AG04450 (cell line): Measurements from ENCODE around the gene CD34. TPM values are rescaled to one million over a fixed set of nuclear protein-coding genes. Genes with fewer than 3 reads are reported as not detected.

Experiments used
- CTCF ChIA-PET: fragments of 300-600, 350-600 bp; formaldehyde crosslinking; extraction: SDS; loops from one replicate; lab custom pipeline; 2022; ENCODE audit warnings: antibody characterized with exemption, inconsistent platforms; lab: Charles Lee
- POLR2A ChIA-PET: fragments of 350-600 bp; formaldehyde crosslinking; extraction: SDS; loops from one replicate; lab custom pipeline; 2021; ENCODE audit warnings: antibody characterized with exemption, inconsistent platforms; lab: Yijun Ruan, JAX
- DNase-seq: peaks from one replicate; pipeline ENCODE4 v3.0.0-alpha.2; 2011; ENCODE audit warnings: low read depth, low spot score
- H3K27ac ChIP-seq: one replicate; pipeline ENCODE4 v1.5.1; 2012; ENCODE audit warnings: low read depth, low read length, control low read depth
- H3K27me3 ChIP-seq: one replicate; pipeline ENCODE4 v1.6.0; 2012; ENCODE audit warnings: low read length; ENCODE audit not compliant: control insufficient read depth, insufficient read depth
- H3K4me3 ChIP-seq: 2 replicates; pipeline ENCODE4 v1.5.1; 2011; ENCODE audit warnings: mild to moderate bottlenecking, low read depth, low read length, control low read depth
- H3K9me3 ChIP-seq: 2 replicates; pipeline ENCODE4 v1.5.1; 2012; ENCODE audit warnings: low read length; ENCODE audit not compliant: control insufficient read depth, insufficient read depth
- polyA plus RNA-seq: library from polyadenylated mRNA; depleted of rRNA; stranded (reverse); fragments of >200 nt; gene quantifications from 2 replicates; pipeline ENCODE4 v1.2.3, GENCODE V29; 2011
- TF ChIP-seq, protein P1 (sequence below): IDR thresholded peaks from 2 replicates; pipeline ENCODE4 v1.5.1; 2011; ENCODE audit warnings: low read depth, low read length, control low read depth, inconsistent platforms

The CD34 gene
- polyA plus RNA-seq, 1 experiment: 0.14 TPM

DNA sequence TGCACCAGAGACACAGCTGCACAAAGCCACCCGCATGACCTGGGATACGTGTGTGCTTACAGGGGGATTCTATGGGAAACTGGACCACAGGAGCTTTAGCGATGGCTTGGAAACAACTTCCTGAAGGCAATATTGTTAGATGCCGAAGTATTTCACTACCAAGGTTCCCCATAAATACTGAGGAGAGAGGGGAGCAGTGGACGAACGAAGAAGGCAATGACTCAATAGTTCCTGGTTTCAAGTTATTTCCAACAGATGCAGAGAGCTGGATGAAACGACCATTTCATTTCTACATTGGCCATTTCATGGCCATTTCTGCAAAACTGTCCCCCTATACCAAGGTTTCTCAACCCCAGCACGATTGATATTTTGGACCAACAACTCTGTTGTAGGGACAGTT is 61.3 kb downstream of the CD34 start:
- TF ChIP-seq, protein P1, sequence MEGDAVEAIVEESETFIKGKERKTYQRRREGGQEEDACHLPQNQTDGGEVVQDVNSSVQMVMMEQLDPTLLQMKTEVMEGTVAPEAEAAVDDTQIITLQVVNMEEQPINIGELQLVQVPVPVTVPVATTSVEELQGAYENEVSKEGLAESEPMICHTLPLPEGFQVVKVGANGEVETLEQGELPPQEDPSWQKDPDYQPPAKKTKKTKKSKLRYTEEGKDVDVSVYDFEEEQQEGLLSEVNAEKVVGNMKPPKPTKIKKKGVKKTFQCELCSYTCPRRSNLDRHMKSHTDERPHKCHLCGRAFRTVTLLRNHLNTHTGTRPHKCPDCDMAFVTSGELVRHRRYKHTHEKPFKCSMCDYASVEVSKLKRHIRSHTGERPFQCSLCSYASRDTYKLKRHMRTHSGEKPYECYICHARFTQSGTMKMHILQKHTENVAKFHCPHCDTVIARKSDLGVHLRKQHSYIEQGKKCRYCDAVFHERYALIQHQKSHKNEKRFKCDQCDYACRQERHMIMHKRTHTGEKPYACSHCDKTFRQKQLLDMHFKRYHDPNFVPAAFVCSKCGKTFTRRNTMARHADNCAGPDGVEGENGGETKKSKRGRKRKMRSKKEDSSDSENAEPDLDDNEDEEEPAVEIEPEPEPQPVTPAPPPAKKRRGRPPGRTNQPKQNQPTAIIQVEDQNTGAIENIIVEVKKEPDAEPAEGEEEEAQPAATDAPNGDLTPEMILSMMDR: no peak
- Histone ChIP-seq H3K9me3 (no peaks in the 10 kb centered on the region), H3K4me3 (no peak overlapping the region), H3K27ac (no peak overlapping the region), H3K27me3 (no peaks in the 10 kb centered on the region)
- DNase-seq: no peak
- ChIA-PET POLR2A (no interaction called here), CTCF (interaction anchor here (0.9 to 1.5 kb wide), 3 partner anchors 12 to 26 kb away, joined by 3 to 6 read pairs (median 3); no protein-coding TSS in a partner anchor)

DNA sequence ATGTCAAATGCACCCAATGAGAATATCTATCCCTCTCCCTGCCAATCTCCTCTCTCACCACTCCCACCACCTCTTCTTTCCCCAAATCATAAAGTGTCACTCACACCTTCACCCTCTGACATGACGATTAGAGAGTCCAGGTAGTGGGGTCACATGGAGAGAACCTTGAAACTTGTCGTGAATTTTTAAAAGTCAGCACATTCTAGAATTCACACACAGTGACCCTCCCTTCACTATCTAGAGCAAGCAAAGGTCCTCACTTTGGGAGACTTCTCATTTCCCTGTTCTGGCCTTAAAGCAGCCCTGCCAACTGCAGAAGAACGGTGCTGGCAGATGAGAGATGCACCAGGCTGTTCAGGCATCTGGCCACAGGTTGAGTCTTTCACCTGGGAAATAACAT is 61.9 kb downstream of the CD34 start:
- TF ChIP-seq, protein P1: no peak
- DNase-seq: no peak
- H3K27ac ChIP-seq: no peak overlapping the region
- no peak overlapping the region for H3K4me3 ChIP-seq
- no peaks in the 10 kb centered on the region for H3K9me3 ChIP-seq
- POLR2A ChIA-PET: no interaction called here
- no peaks in the 10 kb centered on the region for H3K27me3 ChIP-seq
- CTCF ChIA-PET: interaction anchor here (0.9 to 1.4 kb wide), 3 partner anchors 19 to 25 kb away, joined by 3 to 6 read pairs (median 5); no protein-coding TSS in a partner anchor

DNA sequence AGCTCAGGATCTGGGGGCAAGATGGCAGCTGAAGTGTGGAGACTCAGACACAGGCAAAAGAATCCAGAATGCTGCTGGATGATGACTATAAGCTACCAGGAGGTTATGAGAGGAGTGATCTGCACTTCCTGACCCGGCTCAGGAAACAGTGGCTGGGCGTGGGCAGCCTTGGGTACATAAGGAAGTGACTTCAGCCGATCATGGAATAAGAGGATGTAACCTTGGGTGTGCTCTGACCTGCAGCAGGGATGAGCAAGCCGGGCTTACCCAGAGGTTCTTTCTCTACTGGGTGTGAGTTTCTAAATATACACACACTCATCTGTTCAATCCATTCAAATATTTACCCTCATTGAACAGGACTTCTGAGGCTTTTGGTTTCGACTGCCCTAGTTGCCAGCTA is 62.7 kb downstream of the CD34 start:
- TF ChIP-seq, protein P1: no peak
- H3K9me3 ChIP-seq: no peaks in the 10 kb centered on the region
- H3K27me3 ChIP-seq: no peaks in the 10 kb centered on the region
- no peak overlapping the region for H3K27ac ChIP-seq
- no peak overlapping the region for H3K4me3 ChIP-seq
- ChIA-PET POLR2A (interaction anchor here (1.3 kb wide), 1 partner anchor 20 kb away, joined by 3 read pairs; no protein-coding TSS in a partner anchor), CTCF (interaction anchor here (1.0 to 1.6 kb wide), 5 partner anchors 9 to 37 kb away, joined by 3 to 7 read pairs (median 5); no protein-coding TSS in a partner anchor)
- DNase-seq: no peak

DNA sequence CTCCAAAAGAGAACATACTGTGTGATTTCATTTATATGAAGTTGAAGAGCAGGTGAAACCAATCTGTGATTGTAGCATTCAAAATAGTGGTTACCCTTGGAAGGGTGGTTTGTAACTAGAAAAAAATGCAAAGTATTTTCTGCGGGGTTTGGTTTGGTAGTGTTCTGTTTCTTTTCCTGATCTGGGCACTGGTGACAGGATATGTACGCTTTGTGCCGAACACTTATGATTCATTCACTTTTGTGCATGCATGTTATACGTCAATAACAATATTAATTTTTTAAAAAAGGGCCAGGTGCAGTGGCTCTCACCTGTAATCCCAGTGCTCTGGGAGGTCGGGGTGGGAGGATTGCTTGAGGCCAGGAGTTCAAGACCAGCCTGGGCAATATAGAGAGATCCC is 63.8 kb downstream of the CD34 start:
- TF ChIP-seq, protein P1: no peak
- H3K27ac ChIP-seq: no peak overlapping the region
- H3K9me3 ChIP-seq: no peaks in the 10 kb centered on the region
- no peaks in the 10 kb centered on the region for H3K27me3 ChIP-seq
- no peak overlapping the region for H3K4me3 ChIP-seq
- no peak for DNase-seq
- CTCF ChIA-PET: interaction anchor here (1.4 to 1.6 kb wide), 2 partner anchors 22 to 38 kb away, joined by 5 to 7 read pairs; no protein-coding TSS in a partner anchor
- POLR2A ChIA-PET: interaction anchor here (1.3 kb wide), 1 partner anchor 22 kb away, joined by 3 read pairs; no protein-coding TSS in a partner anchor

DNA sequence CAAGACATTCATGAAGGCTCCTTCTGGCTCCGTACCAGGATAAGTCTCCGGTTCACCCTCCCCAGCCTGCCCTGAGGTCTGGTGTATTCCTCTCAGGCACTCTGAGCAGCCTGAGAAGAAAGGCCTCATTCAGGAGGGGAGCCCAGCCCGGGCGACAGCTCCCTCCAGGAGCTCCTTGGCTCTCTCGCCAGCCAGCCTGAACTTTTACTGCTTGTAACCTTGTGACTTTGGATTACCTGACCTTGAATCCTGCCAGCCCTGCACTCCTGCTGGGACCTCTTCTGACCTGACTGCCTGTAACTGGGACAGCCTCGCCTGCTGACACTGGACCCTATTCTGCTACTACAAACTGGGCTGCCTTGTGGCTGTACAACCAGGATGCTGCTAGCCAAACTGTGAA is 65.8 kb downstream of the CD34 start:
- CTCF ChIA-PET: no interaction called here
- POLR2A ChIA-PET: no interaction called here
- Histone ChIP-seq H3K9me3 (no peaks in the 10 kb centered on the region), H3K27me3 (no peaks in the 10 kb centered on the region), H3K4me3 (no peak overlapping the region), H3K27ac (no peak overlapping the region)
- TF ChIP-seq, protein P1: no peak
- no peak for DNase-seq
